Measurements from ENCODE around the gene ABCA8. TPM values are rescaled to one million over a fixed set of nuclear protein-coding genes. Genes with fewer than 3 reads are reported as not detected.

Gene ABCA8
- total and polyA plus RNA-seq, 10 of the 15 experiments (the other 5 are each of a cell fraction or from before 2014, with no cell fraction given) = 0.05 to 0.15 TPM; not detected in 8

DNA sequence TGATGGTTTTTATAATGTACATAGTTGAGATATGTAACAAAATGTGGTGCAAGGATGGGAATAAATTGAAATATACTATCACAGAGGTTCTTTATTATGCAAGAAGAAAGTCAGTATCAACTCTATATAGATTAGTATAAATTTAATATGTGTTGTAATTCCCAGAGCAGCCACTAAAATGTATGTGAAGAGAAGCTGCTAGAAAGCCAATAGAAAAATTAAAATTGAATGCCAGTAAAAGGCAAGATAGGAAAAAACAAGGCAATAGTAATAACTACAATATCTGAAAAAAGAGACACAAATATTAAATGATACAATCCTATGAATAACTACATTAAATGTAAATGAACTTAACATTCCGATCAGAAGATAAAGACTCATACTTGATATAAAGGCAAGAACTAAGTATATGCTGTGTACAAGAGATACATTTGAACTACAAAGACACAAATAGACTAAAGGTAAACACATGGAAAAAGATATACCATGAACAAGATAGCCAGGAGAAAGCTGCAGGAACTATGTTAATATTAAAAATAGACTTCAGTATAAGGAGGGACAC lies 92.0 kb downstream of the ABCA8 start (continued):
- TF ChIP-seq SUPT20H (IDR thresholded peaks at IDR 0.05; ENCODE audit: borderline replicate concordance, control insufficient read depth, low read depth, low read length) (no peak), SP1 (IDR thresholded peaks at IDR 0.05; ENCODE audit: low read depth, low read length) (no peak), MYC (IDR thresholded peaks at IDR 0.05; ENCODE audit: insufficient read depth, insufficient read length, insufficient replicate concordance, low read length, severe bottlenecking) (no peak)
- TF ChIP-seq, protein P1, sequence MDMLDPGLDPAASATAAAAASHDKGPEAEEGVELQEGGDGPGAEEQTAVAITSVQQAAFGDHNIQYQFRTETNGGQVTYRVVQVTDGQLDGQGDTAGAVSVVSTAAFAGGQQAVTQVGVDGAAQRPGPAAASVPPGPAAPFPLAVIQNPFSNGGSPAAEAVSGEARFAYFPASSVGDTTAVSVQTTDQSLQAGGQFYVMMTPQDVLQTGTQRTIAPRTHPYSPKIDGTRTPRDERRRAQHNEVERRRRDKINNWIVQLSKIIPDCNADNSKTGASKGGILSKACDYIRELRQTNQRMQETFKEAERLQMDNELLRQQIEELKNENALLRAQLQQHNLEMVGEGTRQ (IDR thresholded peaks at IDR 0.05; ENCODE audit: borderline replicate concordance, low read depth, low read length) = no peak

DNA sequence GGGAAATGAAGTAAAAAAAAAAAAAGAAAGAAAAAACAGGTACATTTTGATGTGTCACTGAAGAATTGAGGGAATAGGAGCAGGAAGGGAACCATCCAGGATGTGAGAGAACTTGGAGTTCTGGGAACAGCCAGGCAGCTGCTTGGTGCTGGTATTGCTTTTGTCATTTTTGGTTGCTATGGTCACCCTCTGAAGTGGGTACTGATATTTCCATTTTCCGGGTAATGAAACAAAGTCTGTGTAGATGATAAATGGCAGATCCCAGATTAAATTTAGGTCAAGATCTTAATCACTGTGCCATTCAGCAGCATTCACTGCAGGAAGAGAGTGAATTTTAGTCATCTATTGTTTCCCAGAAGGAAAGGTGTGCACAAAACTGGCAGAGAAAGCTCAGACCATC lies 93.6 kb downstream of the ABCA8 start:
- Histone ChIP-seq H3K27me3 (replicated peaks in 1 of 2; ENCODE audit: control insufficient read depth in 2 of 2, insufficient read depth in 2 of 2, low read length in 1 of 2) (no peaks in the 10 kb centered on the region), H3K4me2 (ENCODE audit: control insufficient read depth, insufficient read depth) (no peak overlapping the region), H3K4me1 (ENCODE audit: control insufficient read depth, insufficient read depth, low read length) (no peaks in the 10 kb centered on the region), H3K79me2 (ENCODE audit: control insufficient read depth, insufficient read depth, low read length) (no peaks in the 10 kb centered on the region), H3K9ac (ENCODE audit: control insufficient read depth, insufficient read depth, low read length) (no peak overlapping the region), H4K20me1 (ENCODE audit: control insufficient read depth, insufficient read depth) (no peaks in the 10 kb centered on the region), H3K27ac (ENCODE audit: control insufficient read depth, insufficient read depth) (no peak overlapping the region), H2AFZ (ENCODE audit: control insufficient read depth, low read depth, low read length) (no peak overlapping the region), H3K36me3 (ENCODE audit: control insufficient read depth in 2 of 2, insufficient read depth in 2 of 2, low read length in 1 of 2) (no peaks in the 10 kb centered on the region), H3K9me3 (replicated peaks; ENCODE audit: control insufficient read depth, insufficient read depth, low read length) (no peaks in the 10 kb centered on the region), H3K4me3 (no peak overlapping the region)
- ChIA-PET RAD21 (ENCODE audit: unreplicated experiment) (interaction anchor here (1.2 kb wide), 1 partner anchor 18 kb away, joined by 5 read pairs; no protein-coding TSS in a partner anchor), SMC1A (ENCODE audit: uncharacterized antibody, unreplicated experiment) (interaction anchor here (1.0 kb wide), 1 partner anchor 19 kb away, joined by 4 read pairs; no protein-coding TSS in a partner anchor), POLR2A (no interaction called here), CTCF (interaction anchor here (0.7 to 0.9 kb wide), 2 partner anchors 25 to 45 kb away, joined by 3 read pairs; no protein-coding TSS in a partner anchor)
- in situ Hi-C loops (cut with MboI) (no loop called here), intact Hi-C loops (cut with micrococcal nuclease; ENCODE audit: unreplicated experiment) (no loop called here)
- no TSS peak for BruUV-seq (replicated peaks)
- 0% methylated on average over 1 of the region's 1 CpG for WGBS (ENCODE audit: insufficient coverage, insufficient replicate concordance, low lambda C conversion rate, missing lambda C conversion rate)
- DNase-seq (ENCODE audit: low read depth, low spot score) (no peak), ATAC-seq (no peak), FAIRE-seq (no peak)
- no peak for TF ChIP-seq RAD21 (IDR thresholded peaks at IDR 0.05; ENCODE audit: insufficient read depth, low read depth, low read length)
- TF ChIP-seq SUPT20H (IDR thresholded peaks at IDR 0.05; ENCODE audit: borderline replicate concordance, control insufficient read depth, low read depth, low read length) = no peak
- no peak for TF ChIP-seq MTA2 (IDR thresholded peaks at IDR 0.05; ENCODE audit: low read depth)
- TF ChIP-seq ZNF274 (IDR thresholded peaks at IDR 0.05; ENCODE audit: insufficient read depth, insufficient read length) = no peak
- TF ChIP-seq POLR2AphosphoS5 (IDR thresholded peaks at IDR 0.05; ENCODE audit: low read length) = no peak
- TF ChIP-seq, protein P2, sequence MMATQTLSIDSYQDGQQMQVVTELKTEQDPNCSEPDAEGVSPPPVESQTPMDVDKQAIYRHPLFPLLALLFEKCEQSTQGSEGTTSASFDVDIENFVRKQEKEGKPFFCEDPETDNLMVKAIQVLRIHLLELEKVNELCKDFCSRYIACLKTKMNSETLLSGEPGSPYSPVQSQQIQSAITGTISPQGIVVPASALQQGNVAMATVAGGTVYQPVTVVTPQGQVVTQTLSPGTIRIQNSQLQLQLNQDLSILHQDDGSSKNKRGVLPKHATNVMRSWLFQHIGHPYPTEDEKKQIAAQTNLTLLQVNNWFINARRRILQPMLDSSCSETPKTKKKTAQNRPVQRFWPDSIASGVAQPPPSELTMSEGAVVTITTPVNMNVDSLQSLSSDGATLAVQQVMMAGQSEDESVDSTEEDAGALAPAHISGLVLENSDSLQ (IDR thresholded peaks at IDR 0.05) = no peak
- TF ChIP-seq ZZZ3 (IDR thresholded peaks at IDR 0.05; ENCODE audit: control insufficient read depth, insufficient read length, low read depth) = no peak
- TF ChIP-seq SPI1 (IDR thresholded peaks at IDR 0.05; ENCODE audit: borderline replicate concordance, insufficient read depth, low read depth, low read length) = no peak
- TF ChIP-seq RAD51 (IDR thresholded peaks at IDR 0.05) = no peak
- no peak for TF ChIP-seq KLF5 (IDR thresholded peaks at IDR 0.05; ENCODE audit: partially characterized antibody)
- no peak for TF ChIP-seq ZSCAN29 (IDR thresholded peaks at IDR 0.05)
- TF ChIP-seq EZH2 (IDR thresholded peaks at IDR 0.05; ENCODE audit: borderline replicate concordance, control insufficient read depth, low read depth, low read length) = no peak

All from GM12878 (cell line).